IMR-90 (cell line): ENCODE results near the gene POLR2C. TPM values are rescaled to one million over a fixed set of nuclear protein-coding genes. Genes with fewer than 3 reads are reported as not detected.
"Not testable (repeated sequence)": the region's sequence is repeated elsewhere in the genome, so short reads cannot be mapped to it uniquely, and the experiment has no call there.

ENCODE experiments used
- ATAC-seq: fragments of 200-7000 bp; cut with Tn5 transposase; 2 replicates; pipeline ENCODE4 v1.9.1; 2020; ENCODE audit warnings: low read depth, mild to moderate bottlenecking, moderate library complexity
- BruUV-seq: library from RNA; stranded (reverse); fragments of 400-500 nt; replicated peaks from 2 replicates; lab custom pipeline; 2021; lab: Mats Ljungman, UMichigan
- CTCF ChIA-PET: fragments of 300-600 bp; formaldehyde crosslinking; extraction: SDS; loops from one replicate; lab custom pipeline; 2021; ENCODE audit warnings: antibody characterized with exemption; lab: Yijun Ruan, JAX
- POLR2A ChIA-PET: fragments of 300-600 bp; sonication (Branson Sonifier 250); formaldehyde crosslinking; loops from one replicate; lab custom pipeline; 2022; ENCODE audit warnings: antibody characterized with exemption; ENCODE audit not compliant: unreplicated experiment; lab: Charles Lee
- DNase-seq: peaks from one replicate; pipeline ENCODE4 v3.0.0; 2013
- H2AFZ ChIP-seq: replicated peaks from 2 replicates; pipeline ENCODE3; 2013; ENCODE audit warnings: low read length, mild to moderate bottlenecking; ENCODE audit not compliant: poor library complexity
- H2AK5ac ChIP-seq: 2 replicates; pipeline ENCODE4 v1.6.1; 2013; ENCODE audit warnings: low read depth, low read length, inconsistent platforms
- H2AK9ac ChIP-seq: replicated peaks from 2 replicates; pipeline ENCODE3; 2013; ENCODE audit warnings: mild to moderate bottlenecking, low read depth, low read length, moderate library complexity; ENCODE audit not compliant: poor library complexity
- H2BK120ac ChIP-seq: 2 replicates; pipeline ENCODE4 v1.6.1; 2013; ENCODE audit warnings: low read depth, low read length, inconsistent platforms
- H2BK15ac ChIP-seq: 3 replicates; pipeline ENCODE4 v1.6.1; 2013; ENCODE audit warnings: low read depth, low read length, inconsistent platforms
- H2BK20ac ChIP-seq: 2 replicates; pipeline ENCODE4 v1.6.1; 2013; ENCODE audit warnings: low read depth, mild to moderate bottlenecking, inconsistent platforms, low read length, moderate library complexity
- H2BK5ac ChIP-seq: 2 replicates; pipeline ENCODE4 v1.6.1; 2013; ENCODE audit warnings: mild to moderate bottlenecking, low read depth, low read length, inconsistent platforms; ENCODE audit not compliant: poor library complexity, severe bottlenecking
- H3K14ac ChIP-seq: replicated peaks from 2 replicates; pipeline ENCODE4 v1.6.1; 2013; ENCODE audit warnings: low read depth, low read length, inconsistent platforms
- H3K18ac ChIP-seq: 2 replicates; pipeline ENCODE4 v1.6.1; 2013; ENCODE audit warnings: low read depth, low read length, control low read depth
- H3K23ac ChIP-seq: 2 replicates; pipeline ENCODE4 v1.6.1; 2013; ENCODE audit warnings: low read depth, low read length, inconsistent platforms
- H3K27ac ChIP-seq: 2 replicates; pipeline ENCODE4 v1.5.1; 2013; ENCODE audit warnings: mild to moderate bottlenecking, control low read depth, low read length; ENCODE audit not compliant: insufficient read depth
- H3K27me3 ChIP-seq: 2 replicates; pipeline ENCODE4 v1.6.1; 2013; ENCODE audit warnings: low read length; ENCODE audit not compliant: control insufficient read depth, insufficient read depth
- H3K36me3 ChIP-seq: 2 replicates; pipeline ENCODE4 v1.6.1; 2013; ENCODE audit warnings: low read length, mixed read lengths; ENCODE audit not compliant: control insufficient read depth, insufficient read depth
- H3K4ac ChIP-seq: 2 replicates; pipeline ENCODE4 v1.6.1; 2013; ENCODE audit warnings: low read depth, low read length, inconsistent platforms
- H3K4me1 ChIP-seq: 2 replicates; pipeline ENCODE4 v1.6.1; 2013; ENCODE audit warnings: low read length, mixed read lengths; ENCODE audit not compliant: control insufficient read depth, insufficient read depth
- H3K4me2 ChIP-seq: 2 replicates; pipeline ENCODE4 v1.6.1; 2013; ENCODE audit warnings: low read depth, mild to moderate bottlenecking, control low read depth, low read length, moderate library complexity
- H3K4me3 ChIP-seq: 2 replicates; pipeline ENCODE4 v1.5.1; 2013; ENCODE audit warnings: low read depth, mild to moderate bottlenecking, control low read depth, low read length, moderate library complexity; ENCODE audit not compliant: insufficient read depth
- H3K56ac ChIP-seq: 2 replicates; pipeline ENCODE4 v1.6.1; 2013; ENCODE audit warnings: low read length, inconsistent platforms; ENCODE audit not compliant: insufficient read depth; ENCODE audit errors: extremely low read depth
- H3K79me1 ChIP-seq, 2 experiments: 2 replicates each; pipeline ENCODE4 v1.6.1; 2013; ENCODE audit warnings: low read length in 2 of 2, inconsistent platforms in 1 of 2, low read depth in 1 of 2
- H3K9ac ChIP-seq: 2 replicates; pipeline ENCODE4 v1.6.1; 2013; ENCODE audit warnings: low read depth, low read length, control low read depth
- H3K9me1 ChIP-seq: 2 replicates; pipeline ENCODE4 v1.6.1; 2013; ENCODE audit warnings: low read length, inconsistent platforms; ENCODE audit not compliant: insufficient read depth
- H3K9me3 ChIP-seq: 2 replicates; pipeline ENCODE4 v1.6.1; 2013; ENCODE audit warnings: low read length; ENCODE audit not compliant: control insufficient read depth, insufficient read depth
- H4K20me1 ChIP-seq: 2 replicates; pipeline ENCODE4 v1.6.1; 2013; ENCODE audit warnings: low read length, inconsistent platforms; ENCODE audit not compliant: insufficient read depth
- H4K5ac ChIP-seq: 2 replicates; pipeline ENCODE4 v1.6.1; 2013; ENCODE audit warnings: mild to moderate bottlenecking, low read depth, low read length, control low read depth
- H4K8ac ChIP-seq, 2 experiments: 2 replicates each; pipeline ENCODE4 v1.6.1; 2013; ENCODE audit warnings: low read depth in 2 of 2, low read length in 2 of 2, control low read depth in 1 of 2, inconsistent platforms in 1 of 2
- H4K91ac ChIP-seq: 2 replicates; pipeline ENCODE4 v1.6.1; 2013; ENCODE audit warnings: low read depth, low read length, inconsistent platforms; ENCODE audit not compliant: insufficient read depth
- WGBS, 2 experiments: methylation state at CpG; one replicate each; pipeline versions ENCODE4 v1.1.5 to v1.1.7; 2013; ENCODE audit warnings: missing lambda C conversion rate in 2 of 2; ENCODE audit not compliant: insufficient read length in 1 of 2; ENCODE audit errors: extremely low coverage in 2 of 2; 5-methylcytosine and 5-hydroxymethylcytosine counted together
- dilution Hi-C: fragments of 300-500 bp; cut with HindIII; formaldehyde crosslinking; loops from one replicate; pipeline ENCODE4 v1.14.3; 2018; ENCODE audit warnings: low sequenced_read_pairs; ENCODE audit not compliant: unreplicated experiment
- in situ Hi-C: fragments of 300-500 bp; cut with MboI; formaldehyde crosslinking; loops from 3 replicates; pipeline ENCODE4 v1.14.3; 2019; ENCODE audit warnings: low sequenced_read_pairs, inconsistent platforms, mixed read lengths
- intact Hi-C: fragments of 100-400 bp; cut with micrococcal nuclease; formaldehyde crosslinking; loops from 2 replicates; pipeline ENCODE4 v1.10.0; 2022
- polyA plus RNA-seq, 3 experiments: library from polyadenylated mRNA; depleted of rRNA; stranded (reverse); fragments of >200 nt; gene quantifications; 2 replicates each; pipeline ENCODE4 v1.2.3, GENCODE V29; 2012; ENCODE audit warnings: low replicate concordance in 1 of 3
- total RNA-seq: library from RNA; depleted of rRNA; stranded (reverse); fragments of >200 nt; gene quantifications from 2 replicates; pipeline ENCODE4 v1.2.3, GENCODE V29; 2012

Gene POLR2C
- total and polyA plus RNA-seq, 2 of the 4 experiments (the other 2 are of a cell fraction): 137 to 340 TPM

DNA sequence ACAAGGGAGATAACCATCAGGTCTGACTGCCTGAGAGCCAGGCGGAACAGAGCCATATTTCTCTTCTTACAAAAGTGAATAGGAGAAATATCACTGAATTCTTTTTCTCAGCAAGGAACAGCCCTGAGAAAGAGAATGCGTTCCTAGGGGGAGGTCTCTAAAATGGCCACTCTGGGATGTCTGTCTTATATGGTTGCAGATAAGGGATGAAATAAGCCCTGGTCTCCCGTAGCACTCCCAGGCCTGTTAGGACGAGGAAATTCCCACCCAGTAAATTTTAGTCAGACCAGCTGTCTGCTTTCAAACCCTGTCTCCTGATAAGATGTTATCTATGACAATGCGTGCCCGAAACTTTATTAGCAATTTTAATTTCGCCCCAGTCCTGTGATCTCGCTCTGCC lies 22.5 kb upstream of the POLR2C start:
- H3K4me2 ChIP-seq, H2AK5ac ChIP-seq, CTCF ChIA-PET, H2BK20ac ChIP-seq, intact Hi-C loops, H3K9me3 ChIP-seq, H3K4ac ChIP-seq, H4K8ac ChIP-seq, H3K4me3 ChIP-seq, H2BK15ac ChIP-seq, H4K91ac ChIP-seq, H2BK5ac ChIP-seq, H3K27ac ChIP-seq, H3K9me1 ChIP-seq, ATAC-seq, DNase-seq, H4K5ac ChIP-seq, H3K9ac ChIP-seq, H2BK120ac ChIP-seq, H2AK9ac ChIP-seq, H3K4me1 ChIP-seq, H4K20me1 ChIP-seq, POLR2A ChIA-PET, H2AFZ ChIP-seq, H3K14ac ChIP-seq, dilution Hi-C loops, H3K56ac ChIP-seq, H3K27me3 ChIP-seq, BruUV-seq, H3K23ac ChIP-seq, H3K18ac ChIP-seq, in situ Hi-C loops: not testable (repeated sequence)
- 100% methylated on average over 1 of the region's 8 CpGs; no CpG with 5 or more reads in 1 of the 2 experiments for WGBS, 2 experiments
- Histone ChIP-seq H3K79me1 (peaks cover 19 to 39% of the 10 kb centered on the region in 2 experiments; a peak in 3 of 4 replicates), H3K36me3 (peaks cover 25% of the 10 kb centered on the region)

DNA sequence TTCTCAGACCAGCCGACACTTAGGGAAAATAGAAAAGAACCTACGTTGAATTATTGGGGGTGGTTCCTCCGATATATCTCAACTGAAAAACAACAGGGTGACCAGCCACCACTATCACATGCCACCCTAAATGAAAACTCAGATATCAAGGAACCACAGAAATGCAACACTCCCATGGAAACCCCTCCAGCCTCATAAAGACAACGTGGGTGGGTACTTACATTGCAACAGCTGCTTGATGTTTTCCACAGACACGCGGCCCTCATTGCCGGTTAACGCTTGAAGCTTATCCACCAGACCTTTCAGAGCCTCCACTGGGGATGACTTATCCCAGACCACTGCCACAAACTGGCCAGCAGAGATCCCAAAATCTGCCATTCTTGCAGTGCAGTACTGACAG lies 21.9 kb upstream of the POLR2C start:
- H3K23ac ChIP-seq, H2BK120ac ChIP-seq, H3K4me3 ChIP-seq, DNase-seq, H3K56ac ChIP-seq, in situ Hi-C loops, CTCF ChIA-PET, H2AK9ac ChIP-seq, H3K27me3 ChIP-seq, H4K5ac ChIP-seq, H2BK5ac ChIP-seq, BruUV-seq, H3K4ac ChIP-seq, H2AFZ ChIP-seq, H2BK20ac ChIP-seq, ATAC-seq, H3K18ac ChIP-seq, POLR2A ChIA-PET, H3K14ac ChIP-seq, H4K8ac ChIP-seq, H3K4me1 ChIP-seq, H3K4me2 ChIP-seq, H2AK5ac ChIP-seq, intact Hi-C loops, H3K9me1 ChIP-seq, dilution Hi-C loops, H3K27ac ChIP-seq, H4K20me1 ChIP-seq, H2BK15ac ChIP-seq, H4K91ac ChIP-seq, H3K9me3 ChIP-seq, H3K9ac ChIP-seq: not testable (repeated sequence)
- H3K79me1 ChIP-seq: peaks cover 22 to 45% of the 10 kb centered on the region in 2 experiments
- peaks cover 19% of the 10 kb centered on the region for H3K36me3 ChIP-seq
- 100% methylated on average over 2 of the region's 8 CpGs; no CpG with 5 or more reads in 1 of the 2 experiments for WGBS, 2 experiments
